ENCODE data around the gene GLUD2.
"Not testable (repeated sequence)": the region's sequence is repeated elsewhere in the genome, so short reads cannot be mapped to it uniquely, and the experiment has no call there.

The GLUD2 gene

GRCh38 chrX:121030083-121030482, 17.3 kb upstream of the GLUD2 start:
- Histone ChIP-seq H3K4me1 (ENCODE audit: control insufficient read depth, insufficient read depth, low read length, poor library complexity, severe bottlenecking) (no peaks in the 10 kb centered on the region), H3K27ac (ENCODE audit: insufficient read depth, low read length, poor library complexity, severe bottlenecking) (no peak overlapping the region), H3K36me3 (ENCODE audit: control insufficient read depth, insufficient read depth, low read length) (no peaks in the 10 kb centered on the region), H3K4me3 (ENCODE audit: insufficient read depth, low read depth, low read length, poor library complexity, severe bottlenecking) (no peak overlapping the region), H3K27me3 (replicated peaks; ENCODE audit: control insufficient read depth, insufficient read depth, low read length, poor library complexity, severe bottlenecking) (no peaks in the 10 kb centered on the region), H3K9me3 (ENCODE audit: control insufficient read depth, low read length) (no peaks in the 10 kb centered on the region)
- DNase-seq, result no peak

- H3K4me1 ChIP-seq (ENCODE audit: control insufficient read depth, insufficient read depth, low read length, poor library complexity, severe bottlenecking), result no peaks in the 10 kb centered on the region
- H3K9me3 ChIP-seq (ENCODE audit: control insufficient read depth, low read length), result no peaks in the 10 kb centered on the region
- no peak overlapping the region for H3K4me3 ChIP-seq (ENCODE audit: insufficient read depth, low read depth, low read length, poor library complexity, severe bottlenecking)
- H3K27ac ChIP-seq (ENCODE audit: insufficient read depth, low read length, poor library complexity, severe bottlenecking), result no peak overlapping the region
- H3K36me3 ChIP-seq (ENCODE audit: control insufficient read depth, insufficient read depth, low read length), result no peaks in the 10 kb centered on the region
- H3K27me3 ChIP-seq (replicated peaks; ENCODE audit: control insufficient read depth, insufficient read depth, low read length, poor library complexity, severe bottlenecking), result no peaks in the 10 kb centered on the region
- DNase-seq, result no peak
These were observed 14.9 kb upstream of the GLUD2 start for GRCh38 chrX:121032531-121032930.

GRCh38 chrX:121036137-121036536, 11.3 kb upstream of the GLUD2 start:
- H3K4me1 ChIP-seq (ENCODE audit: control insufficient read depth, insufficient read depth, low read length, poor library complexity, severe bottlenecking), result no peaks in the 10 kb centered on the region
- no peaks in the 10 kb centered on the region for H3K9me3 ChIP-seq (ENCODE audit: control insufficient read depth, low read length)
- H3K36me3 ChIP-seq (ENCODE audit: control insufficient read depth, insufficient read depth, low read length), result no peaks in the 10 kb centered on the region
- H3K27me3 ChIP-seq (replicated peaks; ENCODE audit: control insufficient read depth, insufficient read depth, low read length, poor library complexity, severe bottlenecking), result no peaks in the 10 kb centered on the region
- DNase-seq, result no peak
- no peak overlapping the region for H3K27ac ChIP-seq (ENCODE audit: insufficient read depth, low read length, poor library complexity, severe bottlenecking)
- H3K4me3 ChIP-seq (ENCODE audit: insufficient read depth, low read depth, low read length, poor library complexity, severe bottlenecking), result no peak overlapping the region

GRCh38 chrX:121036951-121037350, 10.5 kb upstream of the GLUD2 start:
- no peak for DNase-seq
- Histone ChIP-seq H3K27ac (ENCODE audit: insufficient read depth, low read length, poor library complexity, severe bottlenecking) (no peak overlapping the region), H3K36me3 (ENCODE audit: control insufficient read depth, insufficient read depth, low read length) (no peaks in the 10 kb centered on the region), H3K4me3 (ENCODE audit: insufficient read depth, low read depth, low read length, poor library complexity, severe bottlenecking) (no peak overlapping the region), H3K4me1 (ENCODE audit: control insufficient read depth, insufficient read depth, low read length, poor library complexity, severe bottlenecking) (no peaks in the 10 kb centered on the region), H3K27me3 (replicated peaks; ENCODE audit: control insufficient read depth, insufficient read depth, low read length, poor library complexity, severe bottlenecking) (no peaks in the 10 kb centered on the region), H3K9me3 (ENCODE audit: control insufficient read depth, low read length) (no peaks in the 10 kb centered on the region)

GRCh38 chrX:121050781-121051180, 3.4 kb downstream of the GLUD2 start:
- DNase-seq, result no peak
- Histone ChIP-seq H3K9me3 (ENCODE audit: control insufficient read depth, low read length) (no peaks in the 10 kb centered on the region), H3K36me3 (ENCODE audit: control insufficient read depth, insufficient read depth, low read length) (no peaks in the 10 kb centered on the region), H3K4me3 (ENCODE audit: insufficient read depth, low read depth, low read length, poor library complexity, severe bottlenecking) (no peak overlapping the region), H3K4me1 (ENCODE audit: control insufficient read depth, insufficient read depth, low read length, poor library complexity, severe bottlenecking) (no peaks in the 10 kb centered on the region), H3K27me3 (replicated peaks; ENCODE audit: control insufficient read depth, insufficient read depth, low read length, poor library complexity, severe bottlenecking) (no peaks in the 10 kb centered on the region), H3K27ac (ENCODE audit: insufficient read depth, low read length, poor library complexity, severe bottlenecking) (no peak overlapping the region)

- no peaks in the 10 kb centered on the region for H3K4me1 ChIP-seq (ENCODE audit: control insufficient read depth, insufficient read depth, low read length, poor library complexity, severe bottlenecking)
These were observed 4.7 kb downstream of the GLUD2 start for GRCh38 chrX:121052122-121052521.

GRCh38 chrX:121062289-121062688, 14.9 kb downstream of the GLUD2 start:
- Histone ChIP-seq H3K36me3 (ENCODE audit: control insufficient read depth, insufficient read depth, low read length) (no peaks in the 10 kb centered on the region), H3K27ac (ENCODE audit: insufficient read depth, low read length, poor library complexity, severe bottlenecking) (no peak overlapping the region), H3K4me1 (ENCODE audit: control insufficient read depth, insufficient read depth, low read length, poor library complexity, severe bottlenecking) (no peaks in the 10 kb centered on the region), H3K9me3 (ENCODE audit: control insufficient read depth, low read length) (no peaks in the 10 kb centered on the region), H3K27me3 (replicated peaks; ENCODE audit: control insufficient read depth, insufficient read depth, low read length, poor library complexity, severe bottlenecking) (no peaks in the 10 kb centered on the region), H3K4me3 (ENCODE audit: insufficient read depth, low read depth, low read length, poor library complexity, severe bottlenecking) (no peak overlapping the region)
- DNase-seq, result no peak

More at GRCh38 chrX:121052122-121052521, 4.7 kb downstream of the GLUD2 start:
- no peaks in the 10 kb centered on the region for H3K9me3 ChIP-seq (ENCODE audit: control insufficient read depth, low read length)
- H3K4me3 ChIP-seq (ENCODE audit: insufficient read depth, low read depth, low read length, poor library complexity, severe bottlenecking), result no peak overlapping the region
- H3K27me3 ChIP-seq (replicated peaks; ENCODE audit: control insufficient read depth, insufficient read depth, low read length, poor library complexity, severe bottlenecking), result no peaks in the 10 kb centered on the region
- DNase-seq, result no peak
- no peak overlapping the region for H3K27ac ChIP-seq (ENCODE audit: insufficient read depth, low read length, poor library complexity, severe bottlenecking)
- no peaks in the 10 kb centered on the region for H3K36me3 ChIP-seq (ENCODE audit: control insufficient read depth, insufficient read depth, low read length)

GRCh38 chrX:121064579-121064978, 17.2 kb downstream of the GLUD2 start:
- H3K27me3 ChIP-seq (replicated peaks; ENCODE audit: control insufficient read depth, insufficient read depth, low read length, poor library complexity, severe bottlenecking), result no peaks in the 10 kb centered on the region
- no peak for DNase-seq
- no peaks in the 10 kb centered on the region for H3K36me3 ChIP-seq (ENCODE audit: control insufficient read depth, insufficient read depth, low read length)

GRCh38 chrX:121084247-121084646, 36.8 kb downstream of the GLUD2 start:
- not testable (repeated sequence) for H3K27me3 ChIP-seq (replicated peaks; ENCODE audit: control insufficient read depth, insufficient read depth, low read length, poor library complexity, severe bottlenecking); H3K9me3 ChIP-seq (ENCODE audit: control insufficient read depth, low read length); H3K27ac ChIP-seq (ENCODE audit: insufficient read depth, low read length, poor library complexity, severe bottlenecking); H3K4me1 ChIP-seq (ENCODE audit: control insufficient read depth, insufficient read depth, low read length, poor library complexity, severe bottlenecking); H3K4me3 ChIP-seq (ENCODE audit: insufficient read depth, low read depth, low read length, poor library complexity, severe bottlenecking); DNase-seq; H3K36me3 ChIP-seq (ENCODE audit: control insufficient read depth, insufficient read depth, low read length)

More at GRCh38 chrX:121064579-121064978, 17.2 kb downstream of the GLUD2 start:
- no peak overlapping the region for H3K27ac ChIP-seq (ENCODE audit: insufficient read depth, low read length, poor library complexity, severe bottlenecking)
- H3K4me1 ChIP-seq (ENCODE audit: control insufficient read depth, insufficient read depth, low read length, poor library complexity, severe bottlenecking), result no peaks in the 10 kb centered on the region
- H3K4me3 ChIP-seq (ENCODE audit: insufficient read depth, low read depth, low read length, poor library complexity, severe bottlenecking), result no peak overlapping the region
- H3K9me3 ChIP-seq (ENCODE audit: control insufficient read depth, low read length), result no peaks in the 10 kb centered on the region

GRCh38 chrX:121084903-121085611, 37.6 kb downstream of the GLUD2 start:
- no peak overlapping the region for H3K27ac ChIP-seq (ENCODE audit: insufficient read depth, low read length, poor library complexity, severe bottlenecking)
- no peaks in the 10 kb centered on the region for H3K27me3 ChIP-seq (replicated peaks; ENCODE audit: control insufficient read depth, insufficient read depth, low read length, poor library complexity, severe bottlenecking)
- no peak overlapping the region for H3K4me3 ChIP-seq (ENCODE audit: insufficient read depth, low read depth, low read length, poor library complexity, severe bottlenecking)
- DNase-seq, result no peak
- H3K9me3 ChIP-seq (ENCODE audit: control insufficient read depth, low read length), result no peaks in the 10 kb centered on the region
- no peaks in the 10 kb centered on the region for H3K4me1 ChIP-seq (ENCODE audit: control insufficient read depth, insufficient read depth, low read length, poor library complexity, severe bottlenecking)
- no peaks in the 10 kb centered on the region for H3K36me3 ChIP-seq (ENCODE audit: control insufficient read depth, insufficient read depth, low read length)

Measured in effector memory CD4-positive, alpha-beta T cell (primary cell).